Hepatocyte (in vitro differentiated cells): Measurements from ENCODE around the gene DCAF12. TPM values are rescaled to one million over a fixed set of nuclear protein-coding genes. Genes with fewer than 3 reads are reported as not detected.

Experiments
- DNase-seq: peaks from one replicate; pipeline ENCODE4 v3.0.0-alpha.2; 2016; ENCODE audit warnings: low spot score
- H2AFZ ChIP-seq: fragments of 200-600 bp; sonication (generic); 2 replicates; pipeline ENCODE4 v1.6.0; 2016; ENCODE audit warnings: antibody characterized with exemption, mild to moderate bottlenecking
- H3K27ac ChIP-seq: fragments of 200-600 bp; sonication (generic); 2 replicates; pipeline ENCODE4 v1.5.1; 2016; ENCODE audit warnings: mild to moderate bottlenecking
- H3K27me3 ChIP-seq: fragments of 200-600 bp; sonication (generic); 2 replicates; pipeline ENCODE4 v1.6.1; 2016
- H3K36me3 ChIP-seq: fragments of 200-600 bp; sonication (generic); replicated peaks from 2 replicates; pipeline ENCODE4 v1.5.1; 2016; ENCODE audit warnings: low read depth; ENCODE audit not compliant: insufficient read depth
- H3K4me1 ChIP-seq: fragments of 200-600 bp; sonication (generic); 2 replicates; pipeline ENCODE4 v1.5.1; 2016; ENCODE audit warnings: mild to moderate bottlenecking, moderate library complexity; ENCODE audit not compliant: insufficient read depth
- H3K4me2 ChIP-seq: fragments of 200-600 bp; sonication (generic); 2 replicates; pipeline ENCODE4 v1.6.0; 2016
- H3K4me3 ChIP-seq: fragments of 200-600 bp; sonication (generic); 2 replicates; pipeline ENCODE4 v1.5.1; 2016; ENCODE audit warnings: mild to moderate bottlenecking
- H3K79me2 ChIP-seq: fragments of 200-600 bp; sonication (generic); 2 replicates; pipeline ENCODE4 v1.6.0; 2017; ENCODE audit warnings: mild to moderate bottlenecking
- H3K9me2 ChIP-seq: fragments of 200-600 bp; sonication (generic); replicated peaks from 2 replicates; pipeline ENCODE4 v1.6.0; 2017; ENCODE audit warnings: mild to moderate bottlenecking; ENCODE audit not compliant: insufficient read depth
- H3K9me3 ChIP-seq: fragments of 200-600 bp; sonication (generic); 2 replicates; pipeline ENCODE4 v1.5.1; 2016; ENCODE audit warnings: low read depth, mild to moderate bottlenecking
- H4K20me1 ChIP-seq: fragments of 200-600 bp; sonication (generic); 2 replicates; pipeline ENCODE4 v1.6.0; 2016; ENCODE audit warnings: mild to moderate bottlenecking; ENCODE audit not compliant: insufficient read depth, poor library complexity, severe bottlenecking
- EZH2 ChIP-seq: fragments of 200-600 bp; sonication (generic); IDR thresholded peaks from 2 replicates; pipeline ENCODE4 v1.6.1; 2016; ENCODE audit warnings: antibody characterized with exemption, mild to moderate bottlenecking, borderline replicate concordance
- EZH2phosphoT487 ChIP-seq: fragments of 200-600 bp; sonication (generic); IDR thresholded peaks from one replicate; pipeline ENCODE4 v1.6.1; 2018; ENCODE audit warnings: antibody characterized with exemption, mild to moderate bottlenecking, low read depth, moderate library complexity; ENCODE audit not compliant: unreplicated experiment, severe bottlenecking
- WGBS: methylation state at CpG from one replicate; pipeline ENCODE4 v1.1.6; 2016; ENCODE audit warnings: low lambda C conversion rate; ENCODE audit errors: missing lambda C conversion rate; 5-methylcytosine and 5-hydroxymethylcytosine counted together
- polyA plus RNA-seq: library from polyadenylated mRNA; unstranded; fragments of >200 nt; fragmentation: Nextera tagmentation; extraction: Ambion mirVana; gene quantifications from 2 replicates; pipeline ENCODE4 v1.2.1, GENCODE V29; 2016
- total RNA-seq: library from RNA; depleted of rRNA; stranded (reverse); fragments of >200 nt; gene quantifications from 2 replicates; pipeline ENCODE4 v1.2.3, GENCODE V29; 2014
- TF ChIP-seq, protein P1 (sequence below): fragments of 200-600 bp; sonication (generic); IDR thresholded peaks from 2 replicates; pipeline ENCODE4 v1.5.1; 2016; ENCODE audit warnings: antibody characterized with exemption, mild to moderate bottlenecking; ENCODE audit not compliant: poor library complexity

DCAF12 gene
- total and polyA plus RNA-seq, 2 experiments from 2014 or later: 23.9 to 43.3 TPM

- H3K4me3 ChIP-seq: peak overlapping the region; percentile 42
- H2AFZ ChIP-seq: peak overlapping the region; percentile 78
- DNase-seq: peak; percentile 34
- peak overlapping the region; percentile 80 for H3K4me2 ChIP-seq
- no peaks in the 10 kb centered on the region for H3K9me2 ChIP-seq
- H3K79me2 ChIP-seq: peaks cover 37% of the 10 kb centered on the region
- 37% methylated on average over 18 of the region's 18 CpGs for WGBS
- TF ChIP-seq, protein P1, sequence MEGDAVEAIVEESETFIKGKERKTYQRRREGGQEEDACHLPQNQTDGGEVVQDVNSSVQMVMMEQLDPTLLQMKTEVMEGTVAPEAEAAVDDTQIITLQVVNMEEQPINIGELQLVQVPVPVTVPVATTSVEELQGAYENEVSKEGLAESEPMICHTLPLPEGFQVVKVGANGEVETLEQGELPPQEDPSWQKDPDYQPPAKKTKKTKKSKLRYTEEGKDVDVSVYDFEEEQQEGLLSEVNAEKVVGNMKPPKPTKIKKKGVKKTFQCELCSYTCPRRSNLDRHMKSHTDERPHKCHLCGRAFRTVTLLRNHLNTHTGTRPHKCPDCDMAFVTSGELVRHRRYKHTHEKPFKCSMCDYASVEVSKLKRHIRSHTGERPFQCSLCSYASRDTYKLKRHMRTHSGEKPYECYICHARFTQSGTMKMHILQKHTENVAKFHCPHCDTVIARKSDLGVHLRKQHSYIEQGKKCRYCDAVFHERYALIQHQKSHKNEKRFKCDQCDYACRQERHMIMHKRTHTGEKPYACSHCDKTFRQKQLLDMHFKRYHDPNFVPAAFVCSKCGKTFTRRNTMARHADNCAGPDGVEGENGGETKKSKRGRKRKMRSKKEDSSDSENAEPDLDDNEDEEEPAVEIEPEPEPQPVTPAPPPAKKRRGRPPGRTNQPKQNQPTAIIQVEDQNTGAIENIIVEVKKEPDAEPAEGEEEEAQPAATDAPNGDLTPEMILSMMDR: no peak
- TF ChIP-seq EZH2phosphoT487: no peak
- TF ChIP-seq EZH2: no peak
- no peaks in the 10 kb centered on the region for H3K9me3 ChIP-seq
- H3K36me3 ChIP-seq: no peaks in the 10 kb centered on the region
- H3K4me1 ChIP-seq: peaks cover 16% of the 10 kb centered on the region
- H4K20me1 ChIP-seq: peaks cover 21% of the 10 kb centered on the region
- H3K27me3 ChIP-seq: no peaks in the 10 kb centered on the region
- peak overlapping the region; percentile 98 for H3K27ac ChIP-seq
Observed at GRCh38 chr9:34049630-34050384, 76.7 kb downstream of the DCAF12 start.

- H3K4me1 ChIP-seq: peaks cover 16% of the 10 kb centered on the region
- H3K36me3 ChIP-seq: no peaks in the 10 kb centered on the region
- peak within 1 kb of the TSS; percentile 80 for H3K4me2 ChIP-seq
- TF ChIP-seq EZH2 (no peak), EZH2phosphoT487 (no peak)
- TF ChIP-seq, protein P1: no peak
- under 1% methylated on average over 66 of the region's 70 CpGs for WGBS
- H3K27ac ChIP-seq: peak within 1 kb of the TSS; percentile 98
- peak within 1 kb of the TSS; percentile 78 for H2AFZ ChIP-seq
- peak within 1 kb of the TSS; percentile 42 for H3K4me3 ChIP-seq
- H3K27me3 ChIP-seq: no peaks in the 10 kb centered on the region
- H3K9me3 ChIP-seq: no peaks in the 10 kb centered on the region
- no peaks in the 10 kb centered on the region for H3K9me2 ChIP-seq
- H4K20me1 ChIP-seq: peaks cover 26% of the 10 kb centered on the region
- peaks cover 46% of the 10 kb centered on the region for H3K79me2 ChIP-seq
- peak; percentile 99 for DNase-seq
Observed at GRCh38 chr9:34048727-34049629, 77.5 kb downstream of the DCAF12 start, which contains the start of gene UBAP2. Gene UBAP2, minus strand, starts transcription at chr9:34048887. Its CDS starts 31,739 bp downstream, at chr9:34017148.

GRCh38 chr9:34047864-34048726 lies 78.4 kb downstream of the DCAF12 start:
- Histone ChIP-seq H3K4me2 (peak overlapping the region; percentile 80), H3K4me3 (peak overlapping the region; percentile 42), H3K79me2 (peaks cover 54% of the 10 kb centered on the region), H3K27ac (peak overlapping the region; percentile 98), H3K4me1 (peaks cover 16% of the 10 kb centered on the region), H4K20me1 (peaks cover 28% of the 10 kb centered on the region), H3K9me2 (no peaks in the 10 kb centered on the region), H3K36me3 (no peaks in the 10 kb centered on the region), H2AFZ (peak overlapping the region; percentile 78), H3K27me3 (no peaks in the 10 kb centered on the region), H3K9me3 (no peaks in the 10 kb centered on the region)
- peak; percentile 68 for DNase-seq
- TF ChIP-seq EZH2phosphoT487 (no peak), EZH2 (no peak)
- TF ChIP-seq, protein P1: no peak
- WGBS: 1% methylated on average over 19 of the region's 29 CpGs
